Endothelial cell of umbilical vein (primary cell): ENCODE measurements around the gene ARMC5. TPM values are rescaled to one million over a fixed set of nuclear protein-coding genes. Genes with fewer than 3 reads are reported as not detected.
A peak's percentile ranks its signal among the peaks of the same experiment; 100 is the strongest.
"Not testable (repeated sequence)": the region's sequence is repeated elsewhere in the genome, so short reads cannot be mapped to it uniquely, and the experiment has no call there.

Experiments
- BruUV-seq: library from RNA; stranded (reverse); fragments of 400-500 nt; replicated peaks from 2 replicates; lab custom pipeline; 2021; lab: Mats Ljungman, UMichigan
- CTCF ChIA-PET: fragments of 300-600, 350-600 bp; sonication (Branson Sonifier 250); formaldehyde crosslinking; loops from one replicate; lab custom pipeline; 2021; ENCODE audit warnings: antibody characterized with exemption, inconsistent platforms; lab: Charles Lee
- POLR2A ChIA-PET: fragments of 300-600, 350-600 bp; sonication (Branson Sonifier 250); formaldehyde crosslinking; loops from one replicate; lab custom pipeline; 2021; ENCODE audit warnings: antibody characterized with exemption, inconsistent platforms; lab: Charles Lee
- DNase-seq: peaks from one replicate; pipeline ENCODE4 v3.0.0-alpha.2; 2011; ENCODE audit warnings: low read depth, low spot score
- FAIRE-seq: peaks from 2 replicates; lab custom pipeline; 2011; peaks lifted over from hg19 to GRCh38; lab: Jason Lieb, UNC
- H2AFZ ChIP-seq: 2 replicates; pipeline ENCODE4 v1.6.0; 2012; ENCODE audit warnings: low read depth, low read length, control low read depth, inconsistent platforms
- H3K27ac ChIP-seq: 2 replicates; pipeline ENCODE4 v1.5.1; 2011; ENCODE audit warnings: low read depth, mild to moderate bottlenecking, control low read depth, low read length, moderate library complexity; ENCODE audit not compliant: insufficient read depth
- H3K27me3 ChIP-seq, 2 experiments: 2 replicates each; pipeline versions ENCODE4 v1.6.0 to v1.6.1; 2011; ENCODE audit warnings: low read length in 2 of 2, mixed read lengths in 1 of 2; ENCODE audit not compliant: control insufficient read depth in 2 of 2, insufficient read depth in 2 of 2
- H3K36me3 ChIP-seq, 2 experiments: 2 replicates in 1 of 2; 3 replicates in 1 of 2; pipeline ENCODE4 v1.5.1; 2011; ENCODE audit warnings: low read length in 2 of 2, mild to moderate bottlenecking in 1 of 2, moderate library complexity in 1 of 2; ENCODE audit not compliant: control insufficient read depth in 2 of 2, insufficient read depth in 2 of 2; ENCODE audit errors: extremely low read depth in 1 of 2
- H3K4me1 ChIP-seq: 3 replicates; pipeline ENCODE4 v1.5.1; 2011; ENCODE audit warnings: mild to moderate bottlenecking, low read length; ENCODE audit not compliant: control insufficient read depth, insufficient read depth; ENCODE audit errors: extremely low read depth
- H3K4me2 ChIP-seq: 2 replicates; pipeline ENCODE4 v1.6.1; 2011; ENCODE audit warnings: low read length, control low read depth, mixed read lengths; ENCODE audit not compliant: insufficient read depth
- H3K4me3 ChIP-seq, 3 experiments: fragments of 200-600 bp in 1 of 3; sonication (generic), shearing (Covaris generic) in 1 of 3; replicated peaks in 1 of 3; 2 replicates each; pipeline ENCODE4 v1.5.1; 2011 to 2016; ENCODE audit warnings: control low read depth in 3 of 3, low read length in 3 of 3, mild to moderate bottlenecking in 2 of 3, inconsistent platforms in 1 of 3, low read depth in 1 of 3, moderate library complexity in 1 of 3; ENCODE audit not compliant: insufficient read depth in 1 of 3
- H3K79me2 ChIP-seq: 2 replicates; pipeline ENCODE4 v1.6.0; 2012; ENCODE audit warnings: low read length, inconsistent platforms; ENCODE audit not compliant: control insufficient read depth, insufficient read depth
- H3K9ac ChIP-seq: replicated peaks from 2 replicates; pipeline ENCODE3; 2011; ENCODE audit warnings: low read length, control low read depth; ENCODE audit not compliant: insufficient read depth; ENCODE audit errors: extremely low read depth
- H3K9me1 ChIP-seq: replicated peaks from 3 replicates; pipeline ENCODE4 v1.6.0; 2011; ENCODE audit warnings: mild to moderate bottlenecking, low read length; ENCODE audit not compliant: control insufficient read depth, insufficient read depth; ENCODE audit errors: extremely low read depth
- H3K9me3 ChIP-seq: replicated peaks from 2 replicates; pipeline ENCODE4 v1.5.1; 2012; ENCODE audit warnings: low read length, inconsistent platforms; ENCODE audit not compliant: control insufficient read depth, insufficient read depth
- H4K20me1 ChIP-seq: replicated peaks from 2 replicates; pipeline ENCODE3; 2011; ENCODE audit warnings: mild to moderate bottlenecking, low read length; ENCODE audit not compliant: control insufficient read depth, insufficient read depth; ENCODE audit errors: extremely low read depth
- EZH2 ChIP-seq: IDR thresholded peaks from 2 replicates; pipeline ENCODE4 v1.6.1; 2012; ENCODE audit warnings: borderline replicate concordance, low read depth, mild to moderate bottlenecking, moderate library complexity, low read length, inconsistent platforms; ENCODE audit not compliant: severe bottlenecking
- FOS ChIP-seq: IDR thresholded peaks from 2 replicates; pipeline ENCODE4 v1.6.1; 2011; ENCODE audit warnings: mild to moderate bottlenecking, low read length, moderate library complexity, borderline replicate concordance; ENCODE audit not compliant: insufficient read depth
- GATA2 ChIP-seq: IDR thresholded peaks from 2 replicates; pipeline ENCODE4 v1.7.0; 2011; ENCODE audit warnings: low read depth, mild to moderate bottlenecking, moderate library complexity, mixed read lengths, low read length; ENCODE audit not compliant: insufficient read length, insufficient read depth
- JUN ChIP-seq: IDR thresholded peaks from 2 replicates; pipeline ENCODE4 v1.6.1; 2011; ENCODE audit warnings: borderline replicate concordance, low read depth; ENCODE audit not compliant: insufficient read length, insufficient read depth
- MYC ChIP-seq: IDR thresholded peaks from one replicate; pipeline ENCODE4 v1.6.1; 2011; ENCODE audit warnings: mild to moderate bottlenecking, low read depth, low read length
- POLR2A ChIP-seq: IDR thresholded peaks from 2 replicates; pipeline ENCODE4 v1.6.1; 2012; ENCODE audit warnings: low read depth, mild to moderate bottlenecking, control low read depth, low read length
- POLR2AphosphoS5 ChIP-seq: IDR thresholded peaks from 2 replicates; pipeline ENCODE4 v1.6.1; 2012; ENCODE audit warnings: low read depth, mild to moderate bottlenecking, control low read depth, low read length, moderate library complexity; ENCODE audit not compliant: insufficient read depth
- dilution Hi-C: fragments of 300-500 bp; cut with MboI; formaldehyde crosslinking; loops from one replicate; pipeline ENCODE4 v1.15.0; 2019; ENCODE audit warnings: low sequenced_read_pairs; ENCODE audit not compliant: extremely low pct_ligation_motif_present
- intact Hi-C: fragments of 100-400 bp; cut with micrococcal nuclease; formaldehyde crosslinking; loops from one replicate; pipeline ENCODE4 v1.10.0; 2022
- polyA plus RNA-seq, 4 experiments: library from polyadenylated mRNA; depleted of rRNA in 3 of 4; stranded (reverse) in 3 of 4; unstranded in 1 of 4; fragments of >200 nt; gene quantifications; 2 replicates each; pipeline versions ENCODE4 v1.2.1 to v1.2.3, GENCODE V29; 2011 to 2012; ENCODE audit warnings: missing spikeins in 1 of 4
- total RNA-seq: library from RNA; stranded (reverse); gene quantifications from 2 replicates; pipeline ENCODE4 v1.2.3, GENCODE V29; 2021
- TF ChIP-seq, protein P1 (sequence below), 2 donors: IDR thresholded peaks; 1 replicate in 1 of 2; 2 replicates in 1 of 2; pipeline ENCODE4 v1.5.1; 2011; ENCODE audit warnings: low read length in 2 of 2, mild to moderate bottlenecking in 2 of 2, moderate library complexity in 2 of 2, control low read depth in 1 of 2, inconsistent platforms in 1 of 2, low read depth in 1 of 2; ENCODE audit not compliant: insufficient read depth in 1 of 2; ENCODE audit errors: extremely low read depth in 1 of 2
- TF ChIP-seq, protein P2 (sequence below): IDR thresholded peaks from 2 replicates; pipeline ENCODE4 v1.6.1; 2011; ENCODE audit not compliant: insufficient read depth, insufficient read length

The ARMC5 gene
- total and polyA plus RNA-seq, 2 donors (not counting 3 experiments of a cell fraction or from before 2014, with no cell fraction given), result 17.3 to 18.8 TPM

DNA sequence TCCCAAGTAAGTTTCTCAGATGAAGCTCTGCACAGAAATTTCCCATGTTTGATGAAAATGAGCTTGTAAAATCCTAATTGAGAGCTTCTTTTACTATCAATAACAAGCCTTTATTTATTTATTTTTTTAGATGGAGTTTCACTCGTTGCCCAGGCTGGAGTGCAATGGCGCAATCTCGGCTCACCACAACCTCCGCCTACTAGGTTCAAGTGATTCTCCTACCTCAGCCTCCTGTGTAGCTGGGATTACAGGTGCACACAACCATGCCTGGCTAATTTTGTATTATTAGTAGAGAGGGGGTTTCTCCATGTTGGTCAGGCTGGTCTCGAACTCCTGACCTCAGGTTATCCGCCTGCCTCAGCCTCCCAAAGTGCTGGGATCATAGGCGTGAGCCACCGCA lies 44.3 kb downstream of the ARMC5 start:
- intact Hi-C loops, result loop anchor here (10.0 kb wide), 1 partner anchor 361 kb away; no protein-coding TSS in a partner anchor

DNA sequence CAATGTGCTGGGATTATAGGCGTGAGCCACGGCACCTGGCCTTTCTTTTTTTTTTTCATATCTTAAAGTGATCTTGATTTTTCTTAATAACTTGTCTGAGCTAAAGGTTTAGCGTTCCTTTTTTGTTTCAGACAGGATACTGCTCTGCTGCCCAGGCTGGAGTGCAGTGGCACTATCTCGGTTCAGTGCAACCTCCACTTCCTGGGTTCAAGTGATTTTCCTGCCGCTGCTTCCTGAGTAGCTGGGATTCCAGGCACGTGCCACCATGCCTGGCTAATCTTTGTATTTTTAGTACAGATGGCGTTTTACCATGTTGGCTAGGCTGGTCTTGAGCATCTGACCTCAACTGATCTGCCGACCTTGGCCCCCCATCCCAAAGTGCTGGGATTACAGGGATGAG lies 44.9 kb downstream of the ARMC5 start:
- TF ChIP-seq JUN (no peak), MYC (no peak), EZH2 (no peak), POLR2A (no peak), FOS (no peak), GATA2 (peak; percentile 60), POLR2AphosphoS5 (no peak)
- TF ChIP-seq, protein P1, sequence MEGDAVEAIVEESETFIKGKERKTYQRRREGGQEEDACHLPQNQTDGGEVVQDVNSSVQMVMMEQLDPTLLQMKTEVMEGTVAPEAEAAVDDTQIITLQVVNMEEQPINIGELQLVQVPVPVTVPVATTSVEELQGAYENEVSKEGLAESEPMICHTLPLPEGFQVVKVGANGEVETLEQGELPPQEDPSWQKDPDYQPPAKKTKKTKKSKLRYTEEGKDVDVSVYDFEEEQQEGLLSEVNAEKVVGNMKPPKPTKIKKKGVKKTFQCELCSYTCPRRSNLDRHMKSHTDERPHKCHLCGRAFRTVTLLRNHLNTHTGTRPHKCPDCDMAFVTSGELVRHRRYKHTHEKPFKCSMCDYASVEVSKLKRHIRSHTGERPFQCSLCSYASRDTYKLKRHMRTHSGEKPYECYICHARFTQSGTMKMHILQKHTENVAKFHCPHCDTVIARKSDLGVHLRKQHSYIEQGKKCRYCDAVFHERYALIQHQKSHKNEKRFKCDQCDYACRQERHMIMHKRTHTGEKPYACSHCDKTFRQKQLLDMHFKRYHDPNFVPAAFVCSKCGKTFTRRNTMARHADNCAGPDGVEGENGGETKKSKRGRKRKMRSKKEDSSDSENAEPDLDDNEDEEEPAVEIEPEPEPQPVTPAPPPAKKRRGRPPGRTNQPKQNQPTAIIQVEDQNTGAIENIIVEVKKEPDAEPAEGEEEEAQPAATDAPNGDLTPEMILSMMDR (IDR thresholded peaks at IDR 0.05; ENCODE audit: extremely low read depth in 1 of 2, insufficient read depth in 1 of 2, low read depth in 1 of 2, low read length in 2 of 2), result no peak
- TF ChIP-seq, protein P2, sequence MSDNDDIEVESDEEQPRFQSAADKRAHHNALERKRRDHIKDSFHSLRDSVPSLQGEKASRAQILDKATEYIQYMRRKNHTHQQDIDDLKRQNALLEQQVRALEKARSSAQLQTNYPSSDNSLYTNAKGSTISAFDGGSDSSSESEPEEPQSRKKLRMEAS, result peak; percentile 23
- CTCF ChIA-PET, result interaction anchor here (0.6 to 0.8 kb wide), 2 partner anchors 10 to 550 kb away, joined by 3 read pairs; no protein-coding TSS in a partner anchor
- H3K36me3 ChIP-seq, result no peaks in the 10 kb centered on the region
- no peaks in the 10 kb centered on the region for H3K27me3 ChIP-seq
- H3K4me2 ChIP-seq, result no peak overlapping the region
- POLR2A ChIA-PET, result no interaction called here
- H3K9me1 ChIP-seq, result no peaks in the 10 kb centered on the region
- H3K27ac ChIP-seq, result no peak overlapping the region
- peaks cover 13% of the 10 kb centered on the region for H3K79me2 ChIP-seq
- peaks cover 26% of the 10 kb centered on the region for H3K4me1 ChIP-seq
- BruUV-seq, result no TSS peak
- no peaks in the 10 kb centered on the region for H4K20me1 ChIP-seq
- no peaks in the 10 kb centered on the region for H3K9me3 ChIP-seq
- dilution Hi-C loops (no loop called here), intact Hi-C loops (loop anchor here (10.0 kb wide), 1 partner anchor 361 kb away; no protein-coding TSS in a partner anchor)
- DNase-seq (peak; percentile 55), FAIRE-seq (peak; percentile 67)
- no peak overlapping the region for H2AFZ ChIP-seq
- no peak overlapping the region for H3K9ac ChIP-seq
- H3K4me3 ChIP-seq, result no peak overlapping the region

More for the DNA sequence above, 44.3 kb downstream of the ARMC5 start:
- H3K36me3 ChIP-seq, DNase-seq, H2AFZ ChIP-seq, BruUV-seq, H4K20me1 ChIP-seq, H3K27me3 ChIP-seq, POLR2A ChIA-PET, FAIRE-seq, H3K9me1 ChIP-seq, H3K9me3 ChIP-seq, CTCF ChIA-PET, H3K9ac ChIP-seq, dilution Hi-C loops, H3K4me3 ChIP-seq, H3K4me2 ChIP-seq, H3K27ac ChIP-seq: not testable (repeated sequence)
- peaks cover 13% of the 10 kb centered on the region for H3K79me2 ChIP-seq
- peaks cover 20% of the 10 kb centered on the region for H3K4me1 ChIP-seq
